ENCODE data around the gene PDZRN3.

Gene PDZRN3

GRCh38 chr3:73511571-73512525 lies 112.9 kb downstream of the PDZRN3 start:
- DNase-seq: no peak

GRCh38 chr3:73510784-73511183 lies 114.0 kb downstream of the PDZRN3 start:
- DNase-seq: no peak

- no peak for DNase-seq
These were observed 114.4 kb downstream of the PDZRN3 start for GRCh38 chr3:73510334-73510733.

GRCh38 chr3:73509816-73510215 lies 114.9 kb downstream of the PDZRN3 start:
- no peak for DNase-seq

GRCh38 chr3:73509066-73509465 lies 115.7 kb downstream of the PDZRN3 start:
- DNase-seq: no peak

- DNase-seq: peak; percentile 39 to 44
These were observed 116.3 kb downstream of the PDZRN3 start for GRCh38 chr3:73508330-73508954.

- DNase-seq: no peak
These were observed 119.9 kb downstream of the PDZRN3 start for GRCh38 chr3:73504852-73505251.

- DNase-seq: no peak
These were observed 120.5 kb downstream of the PDZRN3 start for GRCh38 chr3:73504239-73504638.

- no peak for DNase-seq
These were observed 121.0 kb downstream of the PDZRN3 start for GRCh38 chr3:73503781-73504180.

- DNase-seq: peak; percentile 46 to 48
These were observed 121.8 kb downstream of the PDZRN3 start for GRCh38 chr3:73502609-73503583.

- no peak for DNase-seq
These were observed 124.4 kb downstream of the PDZRN3 start for GRCh38 chr3:73500321-73500720.

GRCh38 chr3:73499787-73500186 lies 125.0 kb downstream of the PDZRN3 start:
- no peak for DNase-seq

- DNase-seq: no peak
These were observed 125.7 kb downstream of the PDZRN3 start for GRCh38 chr3:73498764-73499622.

GRCh38 chr3:73497646-73498406 lies 126.9 kb downstream of the PDZRN3 start:
- no peak for DNase-seq

GRCh38 chr3:73493543-73494308 lies 131.0 kb downstream of the PDZRN3 start:
- no peak for DNase-seq

- DNase-seq: no peak
These were observed 132.6 kb downstream of the PDZRN3 start for GRCh38 chr3:73492186-73492585.

GRCh38 chr3:73491287-73491662 lies 133.5 kb downstream of the PDZRN3 start:
- no peak for DNase-seq

GRCh38 chr3:73490453-73491286 lies 134.1 kb downstream of the PDZRN3 start:
- no peak for DNase-seq

GRCh38 chr3:73485877-73486330 lies 138.8 kb downstream of the PDZRN3 start:
- DNase-seq: no peak
